GM10266 (cell line): ENCODE results near the gene ETS2.

Experiments
- DNase-seq: peaks from one replicate; pipeline ENCODE4 v3.0.0; 2012; ENCODE audit errors: extremely low spot score
- TF ChIP-seq, protein P1 (sequence below): IDR thresholded peaks from 2 replicates; pipeline ENCODE4 v1.5.1; 2012; ENCODE audit warnings: mild to moderate bottlenecking, low read depth; ENCODE audit not compliant: control insufficient read depth, insufficient read depth; ENCODE audit errors: missing control alignments

ETS2 gene

DNA sequence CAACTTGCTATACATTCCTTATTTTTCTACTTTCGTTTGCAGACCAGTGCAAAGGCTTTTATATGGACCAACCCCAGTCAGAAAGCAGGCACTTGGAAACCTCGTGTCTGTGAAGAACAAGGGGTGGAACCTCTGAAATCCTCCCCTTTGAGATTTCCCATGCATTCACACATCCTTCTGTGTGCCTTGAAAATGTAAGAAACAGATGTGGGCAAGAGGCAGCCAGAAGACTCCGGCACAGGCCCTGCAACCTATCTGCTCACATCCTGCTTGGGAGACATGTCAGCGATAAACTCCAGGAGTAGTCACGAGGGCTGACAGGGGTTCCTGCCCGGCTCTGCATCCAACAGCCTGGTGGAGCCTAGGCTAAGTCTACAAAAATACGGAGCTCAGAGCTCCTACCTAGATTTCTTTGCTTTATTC lies 42.5 kb downstream of the ETS2 start:
- TF ChIP-seq, protein P1, sequence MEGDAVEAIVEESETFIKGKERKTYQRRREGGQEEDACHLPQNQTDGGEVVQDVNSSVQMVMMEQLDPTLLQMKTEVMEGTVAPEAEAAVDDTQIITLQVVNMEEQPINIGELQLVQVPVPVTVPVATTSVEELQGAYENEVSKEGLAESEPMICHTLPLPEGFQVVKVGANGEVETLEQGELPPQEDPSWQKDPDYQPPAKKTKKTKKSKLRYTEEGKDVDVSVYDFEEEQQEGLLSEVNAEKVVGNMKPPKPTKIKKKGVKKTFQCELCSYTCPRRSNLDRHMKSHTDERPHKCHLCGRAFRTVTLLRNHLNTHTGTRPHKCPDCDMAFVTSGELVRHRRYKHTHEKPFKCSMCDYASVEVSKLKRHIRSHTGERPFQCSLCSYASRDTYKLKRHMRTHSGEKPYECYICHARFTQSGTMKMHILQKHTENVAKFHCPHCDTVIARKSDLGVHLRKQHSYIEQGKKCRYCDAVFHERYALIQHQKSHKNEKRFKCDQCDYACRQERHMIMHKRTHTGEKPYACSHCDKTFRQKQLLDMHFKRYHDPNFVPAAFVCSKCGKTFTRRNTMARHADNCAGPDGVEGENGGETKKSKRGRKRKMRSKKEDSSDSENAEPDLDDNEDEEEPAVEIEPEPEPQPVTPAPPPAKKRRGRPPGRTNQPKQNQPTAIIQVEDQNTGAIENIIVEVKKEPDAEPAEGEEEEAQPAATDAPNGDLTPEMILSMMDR: no peak
- no peak for DNase-seq

DNA sequence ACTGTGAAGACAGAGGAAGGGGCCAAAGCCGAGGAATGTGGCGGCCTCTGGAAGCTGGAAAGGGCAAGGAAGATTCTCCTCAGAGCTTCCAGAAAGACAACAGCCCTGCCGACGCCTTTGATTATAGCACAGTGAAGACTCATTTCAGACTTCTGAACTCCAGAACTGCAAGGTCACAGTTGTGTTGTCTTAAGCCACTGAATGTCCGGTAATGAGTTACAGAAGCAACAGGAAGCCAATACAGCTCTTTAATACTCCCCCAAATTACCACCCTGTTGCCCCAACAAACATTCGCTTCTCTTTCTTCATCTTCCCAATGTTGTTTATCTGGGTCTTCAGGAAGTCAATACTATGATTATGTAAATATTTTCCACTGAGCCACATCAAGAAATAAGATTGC lies 44.0 kb downstream of the ETS2 start:
- no peak for DNase-seq
- TF ChIP-seq, protein P1: no peak

DNA sequence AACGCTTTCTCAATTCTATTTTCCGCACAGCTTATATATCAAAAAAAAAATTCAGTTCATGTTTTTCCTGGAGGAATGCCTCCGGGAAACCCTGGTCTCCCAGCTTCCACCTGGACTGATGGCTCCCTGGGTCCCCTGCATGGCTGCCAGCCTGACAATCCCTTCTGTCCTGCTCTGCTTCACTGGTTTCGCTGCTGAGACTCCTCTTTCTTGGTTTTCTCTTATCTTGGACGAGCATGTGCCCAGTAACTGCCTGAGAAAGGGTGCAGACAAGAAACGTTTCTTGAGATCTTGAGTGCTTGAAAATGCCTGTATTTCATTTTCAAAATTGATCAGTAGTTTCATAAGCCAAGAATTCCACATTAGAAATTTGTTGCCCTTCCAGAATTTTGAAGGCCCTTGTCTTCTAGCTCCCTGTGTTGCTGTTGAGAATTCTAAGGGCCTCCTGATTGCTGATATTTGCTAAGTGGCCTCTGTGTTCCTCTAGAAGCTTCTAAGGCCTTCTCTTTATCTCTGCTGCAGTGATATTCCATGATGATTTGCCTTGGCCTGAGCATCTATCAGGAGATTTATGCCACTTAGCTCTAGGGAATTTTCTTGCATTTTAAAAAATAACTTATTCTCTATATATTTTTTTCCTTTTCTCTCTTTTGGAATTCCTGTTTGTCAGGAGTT lies 44.7 kb downstream of the ETS2 start:
- no peak for DNase-seq
- TF ChIP-seq, protein P1: no peak

DNA sequence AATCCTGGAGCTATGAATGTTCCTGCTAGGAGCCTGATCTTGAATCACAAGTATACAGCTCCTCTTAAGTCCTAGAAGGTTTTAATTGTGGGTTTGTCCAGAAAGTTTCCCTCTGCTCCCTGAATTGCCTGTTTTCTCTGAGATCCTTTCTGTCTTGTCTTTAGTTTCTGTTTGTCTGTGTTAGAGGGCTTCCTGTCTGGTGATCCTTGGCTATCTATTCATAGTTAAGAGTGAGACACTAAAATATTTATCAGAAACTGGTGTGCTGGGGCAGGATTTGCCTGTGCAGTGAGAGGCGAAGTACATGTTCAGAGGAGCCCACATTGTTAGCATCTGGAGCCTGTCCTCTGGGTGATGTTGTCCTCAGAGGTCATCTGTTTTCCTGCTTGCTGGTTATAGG lies 45.4 kb downstream of the ETS2 start:
- TF ChIP-seq, protein P1: no peak
- DNase-seq: no peak

DNA sequence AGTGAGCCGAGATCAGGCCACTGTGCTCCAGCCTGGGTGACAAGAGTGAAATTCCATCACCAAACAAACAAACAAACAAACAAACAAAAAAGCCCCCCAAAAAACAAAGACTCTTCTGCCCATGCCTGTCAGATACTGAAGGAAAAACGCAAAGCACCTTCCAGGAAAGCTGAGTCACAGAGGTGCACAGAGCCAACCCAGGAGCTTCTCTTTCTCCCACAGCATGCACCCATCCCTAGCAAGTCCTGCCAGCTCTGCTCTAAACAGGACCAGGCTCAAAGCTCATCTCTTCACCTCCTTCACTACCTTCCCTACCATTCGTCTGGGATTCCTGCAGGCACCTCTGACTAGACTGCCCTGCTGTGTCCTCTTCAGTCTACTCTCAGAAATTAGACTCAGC lies 46.5 kb downstream of the ETS2 start:
- no peak for DNase-seq
- TF ChIP-seq, protein P1: no peak

DNA sequence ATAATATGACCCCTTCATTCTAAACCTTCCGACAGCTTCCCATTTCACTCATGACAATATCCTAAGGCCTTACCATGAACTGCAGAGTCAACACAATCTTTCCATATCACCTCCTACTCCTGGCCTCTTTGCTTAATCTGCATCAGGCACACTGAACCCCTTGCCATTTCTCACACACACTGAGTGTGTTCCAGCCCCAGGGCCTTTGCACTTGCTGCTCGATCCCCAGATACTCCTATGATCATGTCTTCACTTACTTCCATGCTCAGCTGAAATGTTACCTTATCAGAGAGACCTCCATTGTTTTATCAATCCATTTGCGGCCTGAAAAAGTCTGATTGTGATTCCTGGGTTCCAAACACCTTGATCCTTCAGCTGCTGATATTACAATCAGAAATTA lies 47.0 kb downstream of the ETS2 start:
- TF ChIP-seq, protein P1: no peak
- DNase-seq: no peak

DNA sequence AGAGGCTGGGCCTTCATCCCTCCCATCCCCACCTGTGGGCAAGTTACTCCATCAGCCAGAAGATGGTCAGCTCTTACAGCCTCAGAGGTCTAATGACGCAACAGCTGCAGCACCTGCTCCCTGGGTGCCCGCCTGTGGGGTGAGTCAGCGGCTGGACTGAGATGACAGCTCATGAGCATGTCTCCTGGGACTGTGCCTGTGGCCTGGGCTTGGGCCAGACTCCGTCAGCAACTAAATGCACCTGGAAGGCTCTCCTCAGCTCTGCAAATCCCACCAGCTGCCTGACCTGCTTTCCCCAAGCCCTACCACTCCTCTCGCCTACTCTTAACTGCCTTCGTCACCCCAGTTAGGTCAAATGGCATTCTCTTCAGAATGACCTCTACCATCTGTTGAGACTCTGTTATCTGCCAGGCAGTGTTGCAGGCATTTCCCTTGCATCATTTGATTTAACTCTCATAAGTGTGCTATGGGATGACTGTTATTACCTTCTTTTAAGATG lies 47.7 kb downstream of the ETS2 start:
- TF ChIP-seq, protein P1: no peak
- DNase-seq: no peak
